Esophagus muscularis mucosa (tissue), 4 donors: ENCODE data around the gene CBX5. TPM values are rescaled to one million over a fixed set of nuclear protein-coding genes. Genes with fewer than 3 reads are reported as not detected.

ENCODE experiments used
- DNase-seq: peaks from one replicate; pipeline ENCODE4 v3.0.0-alpha.2; 2017; ENCODE audit errors: extremely low spot score
- H3K27ac ChIP-seq, 4 donors: fragments of 200-600 bp; sonication (generic); replicated peaks in 1 of 4; 1 replicate in 3 of 4; 2 replicates in 1 of 4; pipeline ENCODE4 v1.5.1; 2016 to 2019; ENCODE audit warnings: mild to moderate bottlenecking in 1 of 4
- H3K27me3 ChIP-seq, 4 donors: fragments of 200-600 bp; sonication (generic); one replicate each; pipeline versions ENCODE4 v1.5.1 to v1.6.0; 2016 to 2019
- H3K36me3 ChIP-seq, 4 donors: fragments of 200-600 bp; sonication (generic); one replicate each; pipeline ENCODE4 v1.5.1; 2016 to 2019
- H3K4me1 ChIP-seq, 4 donors: fragments of 200-600 bp; sonication (generic); one replicate each; pipeline ENCODE4 v1.5.1; 2016 to 2019
- H3K4me3 ChIP-seq, 4 donors: fragments of 200-600 bp; sonication (generic); 1 replicate in 2 of 4; 2 replicates in 2 of 4; pipeline ENCODE4 v1.5.1; 2016 to 2019; ENCODE audit warnings: mild to moderate bottlenecking in 4 of 4, moderate library complexity in 1 of 4
- H3K9me3 ChIP-seq, 4 donors: fragments of 200-600 bp; sonication (generic); 1 replicate in 3 of 4; 2 replicates in 1 of 4; pipeline ENCODE4 v1.5.1; 2016 to 2019
- CTCF ChIP-seq, 3 experiments: fragments of 200-600 bp in 2 of 3; fragments of 450-650 bp in 1 of 3; sonication (generic) in 2 of 3; IDR thresholded peaks; one replicate each; pipeline ENCODE4 v1.5.1; 2017 to 2019; ENCODE audit warnings: antibody characterized with exemption in 3 of 3, mild to moderate bottlenecking in 2 of 3, moderate library complexity in 1 of 3
- EP300 ChIP-seq: sonication (generic); formaldehyde crosslinking; IDR thresholded peaks from one replicate; pipeline ENCODE4 v1.6.1; 2017; ENCODE audit warnings: antibody characterized with exemption
- POLR2A ChIP-seq: fragments of 450-650 bp; IDR thresholded peaks from one replicate; pipeline ENCODE4 v1.6.1; 2017; ENCODE audit warnings: antibody characterized with exemption, moderate library complexity, mild to moderate bottlenecking, low read depth
- POLR2AphosphoS5 ChIP-seq, 2 donors: sonication (generic); formaldehyde crosslinking; IDR thresholded peaks; one replicate each; pipeline ENCODE4 v1.6.1; 2017; ENCODE audit warnings: antibody characterized with exemption in 2 of 2
- WGBS: methylation state at CpG from one replicate; pipeline ENCODE4 v1.1.5; 2018; 5-methylcytosine and 5-hydroxymethylcytosine counted together
- intact Hi-C: fragments of 100-400 bp; cut with DNase I; formaldehyde crosslinking; loops from one replicate; pipeline ENCODE4 v1.15.1; 2023
- total RNA-seq, 4 donors: library from RNA; depleted of rRNA; stranded (reverse); fragments of >200 nt; gene quantifications; one replicate each; pipeline versions ENCODE4 v1.1.0 to v1.2.1, GENCODE V29; 2016

Gene CBX5
- total RNA-seq, 4 donors from 2014 or later, result 29.0 to 45.3 (median 37.3) TPM

- H3K36me3 ChIP-seq, result no peaks in the 10 kb centered on the region
- H3K4me3 ChIP-seq, result no peak overlapping the region
- DNase-seq, result no peak
- intact Hi-C loops, result no loop called here
- H3K27ac ChIP-seq, result no peak overlapping the region
- H3K4me1 ChIP-seq, result peaks cover 0 to 22% (median 16%) of the 10 kb centered on the region in 4 donors
- WGBS, result 70% methylated on average over 4 of the region's 4 CpGs
- H3K27me3 ChIP-seq, result no peaks in the 10 kb centered on the region
- no peak for TF ChIP-seq EP300
- TF ChIP-seq POLR2A, result no peak
- no peak for TF ChIP-seq POLR2AphosphoS5 (IDR thresholded peaks at IDR 0.05)
- TF ChIP-seq CTCF (IDR thresholded peaks at IDR 0.05), result no peak
- H3K9me3 ChIP-seq, result no peaks in the 10 kb centered on the region
Measured at GRCh38 chr12:54227376-54227775, 52.5 kb downstream of the CBX5 start.

- no peak for DNase-seq
- TF ChIP-seq POLR2AphosphoS5 (IDR thresholded peaks at IDR 0.05) (no peak), EP300 (no peak), POLR2A (no peak), CTCF (IDR thresholded peaks at IDR 0.05) (no peak)
- Histone ChIP-seq H3K36me3 (no peaks in the 10 kb centered on the region), H3K4me3 (no peak overlapping the region), H3K4me1 (peaks cover 0 to 21% (median 16%) of the 10 kb centered on the region in 4 donors), H3K27me3 (no peaks in the 10 kb centered on the region), H3K27ac (no peak overlapping the region), H3K9me3 (no peaks in the 10 kb centered on the region)
- WGBS, result 76% methylated on average over 1 of the region's 1 CpG
- intact Hi-C loops, result no loop called here
Measured at GRCh38 chr12:54225666-54226065, 54.3 kb downstream of the CBX5 start.

- H3K4me3 ChIP-seq, result no peak overlapping the region
- no peak for TF ChIP-seq POLR2AphosphoS5 (IDR thresholded peaks at IDR 0.05)
- no peak for TF ChIP-seq EP300
- TF ChIP-seq POLR2A, result no peak
- TF ChIP-seq CTCF (IDR thresholded peaks at IDR 0.05), result no peak
- no peaks in the 10 kb centered on the region for H3K36me3 ChIP-seq
- no peak overlapping the region for H3K27ac ChIP-seq
- 59% methylated on average over 1 of the region's 1 CpG for WGBS
- DNase-seq, result no peak
- H3K4me1 ChIP-seq, result peaks cover 5 to 10% (median 6%) of the 10 kb centered on the region in 4 donors
- no peaks in the 10 kb centered on the region for H3K9me3 ChIP-seq
- intact Hi-C loops, result no loop called here
- H3K27me3 ChIP-seq, result peaks cover 0 to 10% (median 2%) of the 10 kb centered on the region in 4 donors
Measured at GRCh38 chr12:54222609-54223008, 57.3 kb downstream of the CBX5 start.

- intact Hi-C loops, result no loop called here
- H3K27me3 ChIP-seq, result peaks cover 0 to 22% (median 6%) of the 10 kb centered on the region in 4 donors
- 93% methylated on average over 6 of the region's 6 CpGs for WGBS
- no peak overlapping the region for H3K27ac ChIP-seq
- no peaks in the 10 kb centered on the region for H3K36me3 ChIP-seq
- H3K9me3 ChIP-seq, result no peaks in the 10 kb centered on the region
- H3K4me3 ChIP-seq, result no peak overlapping the region
- TF ChIP-seq POLR2AphosphoS5 (IDR thresholded peaks at IDR 0.05), result no peak
- no peak for TF ChIP-seq EP300
- no peak for TF ChIP-seq CTCF (IDR thresholded peaks at IDR 0.05)
- TF ChIP-seq POLR2A, result no peak
- H3K4me1 ChIP-seq, result peaks cover 13 to 21% (median 17%) of the 10 kb centered on the region in 4 donors
- no peak for DNase-seq
Measured at GRCh38 chr12:54221402-54221984, 58.4 kb downstream of the CBX5 start.

- 86% methylated on average over 7 of the region's 7 CpGs for WGBS
- TF ChIP-seq EP300 (no peak), POLR2A (no peak)
- Histone ChIP-seq H3K9me3 (no peaks in the 10 kb centered on the region), H3K27me3 (peaks cover 0 to 31% (median 14%) of the 10 kb centered on the region in 4 donors), H3K4me1 (peaks cover 20 to 27% (median 25%) of the 10 kb centered on the region in 4 donors), H3K36me3 (no peaks in the 10 kb centered on the region), H3K27ac (no peak overlapping the region), H3K4me3 (no peak overlapping the region)
- intact Hi-C loops, result no loop called here
- no peak for DNase-seq
Measured at GRCh38 chr12:54220567-54220966, 59.4 kb downstream of the CBX5 start.
